HepG2 (cell line): Measurements from ENCODE around the gene HPS4. TPM values are rescaled to one million over a fixed set of nuclear protein-coding genes. Genes with fewer than 3 reads are reported as not detected.
A peak's percentile ranks its signal among the peaks of the same experiment; 100 is the strongest.

Experiments
- ARHGAP35 ChIP-seq: sonication (generic); formaldehyde crosslinking; IDR thresholded peaks from 2 replicates; pipeline ENCODE4 v1.9.0; 2022; ENCODE audit warnings: mild to moderate bottlenecking, inconsistent platforms, moderate library complexity, missing genetic modification reagents, borderline replicate concordance
- HOXA3 ChIP-seq: sonication (generic); formaldehyde crosslinking; IDR thresholded peaks from 2 replicates; pipeline ENCODE4 v1.5.0; 2020; ENCODE audit warnings: missing genetic modification reagents
- KAT2B ChIP-seq: fragments of 150-350 bp; IDR thresholded peaks from 2 replicates; pipeline ENCODE4 v1.6.1; 2014; ENCODE audit warnings: low read depth, low read length, borderline replicate concordance
- NFKB2 ChIP-seq: sonication (generic); formaldehyde crosslinking; IDR thresholded peaks from 2 replicates; pipeline ENCODE4 v1.4.0; 2020; ENCODE audit warnings: missing genetic modification reagents, borderline replicate concordance
- NR2F6 ChIP-seq, 2 experiments: IDR thresholded peaks; 2 replicates each; pipeline ENCODE4 v1.6.1; 2016; ENCODE audit warnings: antibody characterized with exemption in 1 of 2, mild to moderate bottlenecking in 1 of 2
- SAP130 ChIP-seq: IDR thresholded peaks from 2 replicates; pipeline ENCODE4 v1.6.1; 2016; ENCODE audit warnings: low read depth
- SMC3 ChIP-seq: IDR thresholded peaks from 2 replicates; pipeline ENCODE4 v1.6.1; 2011; ENCODE audit warnings: low read length, improper control_type of control experiment
- TAF1 ChIP-seq: sonication (generic); formaldehyde crosslinking; IDR thresholded peaks from 2 replicates; pipeline ENCODE4 v1.4.0; 2020; ENCODE audit warnings: missing genetic modification reagents
- polyA plus RNA-seq, 8 experiments: library from polyadenylated mRNA; depleted of rRNA in 3 of 8; stranded (reverse) in 7 of 8; unstranded in 1 of 8; fragments of >200 nt; fragmentation: Illumina TruSeq in 4 of 8; extraction: Trizol in 4 of 8; gene quantifications; 2 replicates each; pipeline versions ENCODE4 v1.2.1 to v1.2.3, GENCODE V29; 2011 to 2016; ENCODE audit warnings: low read depth in 4 of 8, missing spikeins in 1 of 8, mixed read lengths in 1 of 8; ENCODE audit not compliant: insufficient read depth in 1 of 8
- total RNA-seq, 5 experiments: library from RNA; depleted of rRNA; stranded (reverse); fragments of >200 nt; fragmentation: Illumina TruSeq; extraction: Trizol; gene quantifications; 2 replicates each; pipeline ENCODE4 v1.2.3, GENCODE V29; 2016; ENCODE audit warnings: low read depth in 1 of 5
- TF ChIP-seq, protein P1 (sequence below), 2 experiments: sonication (generic) in 1 of 2; formaldehyde crosslinking in 1 of 2; IDR thresholded peaks; 2 replicates each; pipeline versions ENCODE4 v1.5.1 to v1.6.1; 2011 to 2020; ENCODE audit warnings: borderline replicate concordance in 1 of 2, low read depth in 1 of 2, low read length in 1 of 2, mild to moderate bottlenecking in 1 of 2, missing genetic modification reagents in 1 of 2, moderate library complexity in 1 of 2
- TF ChIP-seq, protein P2 (sequence below): IDR thresholded peaks from 2 replicates; pipeline ENCODE4 v1.4.0; 2020; ENCODE audit warnings: mild to moderate bottlenecking, missing genetic modification reagents
- TF ChIP-seq, protein P3 (sequence below): sonication (generic); formaldehyde crosslinking; IDR thresholded peaks from 2 replicates; pipeline ENCODE4 v1.4.0; 2020; ENCODE audit warnings: missing genetic modification reagents, borderline replicate concordance
- TF ChIP-seq, protein P4 (sequence below): IDR thresholded peaks from 2 replicates; pipeline ENCODE4 v1.6.1; 2016; ENCODE audit warnings: mild to moderate bottlenecking

The HPS4 gene
- total and polyA plus RNA-seq, 2 of the 13 experiments (the other 11 are each of a cell fraction or from before 2014, with no cell fraction given) = 27.4 to 34.0 TPM

DNA sequence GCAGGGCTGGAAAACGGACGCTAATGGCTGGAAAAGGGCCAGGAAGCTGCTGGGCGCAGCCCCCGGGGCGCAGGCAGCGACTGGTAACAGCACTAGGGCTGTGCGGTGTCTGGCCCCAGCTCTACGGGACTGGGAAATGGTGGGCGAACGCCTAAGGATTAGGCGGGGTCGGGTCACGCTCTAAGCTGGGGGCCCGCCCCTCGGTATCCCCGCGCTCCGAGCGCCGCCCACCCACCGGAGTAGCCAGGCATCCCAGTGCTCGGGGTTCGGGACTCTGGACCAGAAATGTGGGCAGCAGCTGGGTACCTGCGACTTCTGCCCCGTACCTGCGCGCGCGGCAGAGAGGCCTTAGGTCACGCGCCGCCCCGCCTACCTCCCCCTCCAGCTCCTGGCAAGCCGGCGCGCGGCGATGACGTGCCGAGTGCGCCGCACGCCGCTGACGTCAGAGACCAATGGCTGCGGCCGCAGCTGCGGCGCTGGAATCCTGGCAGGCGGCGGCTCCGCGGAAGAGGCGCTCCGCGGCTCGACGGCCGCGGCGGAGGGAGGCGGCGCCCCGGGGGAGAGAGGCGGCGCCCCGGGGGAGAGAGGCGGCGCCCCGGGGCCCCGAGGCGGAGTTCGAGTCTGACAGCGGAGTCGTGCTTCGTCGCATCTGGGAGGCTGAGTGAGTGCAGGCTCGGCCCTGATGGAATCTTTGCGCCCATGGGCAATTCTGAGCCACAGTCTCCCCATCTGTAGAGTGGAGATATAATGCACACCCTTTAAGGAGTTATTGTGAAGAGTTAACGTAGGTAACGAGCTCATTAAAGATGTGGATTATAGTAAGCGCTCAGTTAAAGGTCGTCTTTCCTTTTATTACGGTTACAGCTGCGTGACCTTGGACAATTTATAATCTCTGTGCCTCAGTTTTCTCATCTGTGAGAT, at the start of gene HPS4, which contains the start of gene SRRD (continued):
- TF ChIP-seq, protein P1, sequence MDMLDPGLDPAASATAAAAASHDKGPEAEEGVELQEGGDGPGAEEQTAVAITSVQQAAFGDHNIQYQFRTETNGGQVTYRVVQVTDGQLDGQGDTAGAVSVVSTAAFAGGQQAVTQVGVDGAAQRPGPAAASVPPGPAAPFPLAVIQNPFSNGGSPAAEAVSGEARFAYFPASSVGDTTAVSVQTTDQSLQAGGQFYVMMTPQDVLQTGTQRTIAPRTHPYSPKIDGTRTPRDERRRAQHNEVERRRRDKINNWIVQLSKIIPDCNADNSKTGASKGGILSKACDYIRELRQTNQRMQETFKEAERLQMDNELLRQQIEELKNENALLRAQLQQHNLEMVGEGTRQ (IDR thresholded peaks at IDR 0.05; ENCODE audit: low read depth, low read length) = peak; percentile 61; the same call in 1 of the 2 replicates
- TF ChIP-seq, protein P1 (CRISPR knock-in tag; IDR thresholded peaks at IDR 0.05; ENCODE audit: borderline replicate concordance) = peak; percentile 75
- TF ChIP-seq TAF1 (CRISPR knock-in tag) (peak; percentile 91), NFKB2 (CRISPR knock-in tag) (peak; percentile 86), HOXA3 (CRISPR knock-in tag) (peak; percentile 99), KAT2B (no peak), ARHGAP35 (CRISPR knock-in tag) (peak; percentile 72), NR2F6 (IDR thresholded peaks at IDR 0.05) (0 out of 2 replicates have a peak, but pooled peaks have one; percentile 41), NR2F6 (CRISPR knock-in tag; IDR thresholded peaks at IDR 0.05) (peak; percentile 90), SAP130 (CRISPR knock-in tag) (peak; percentile 95), SMC3 (no peak)
- TF ChIP-seq, protein P2, sequence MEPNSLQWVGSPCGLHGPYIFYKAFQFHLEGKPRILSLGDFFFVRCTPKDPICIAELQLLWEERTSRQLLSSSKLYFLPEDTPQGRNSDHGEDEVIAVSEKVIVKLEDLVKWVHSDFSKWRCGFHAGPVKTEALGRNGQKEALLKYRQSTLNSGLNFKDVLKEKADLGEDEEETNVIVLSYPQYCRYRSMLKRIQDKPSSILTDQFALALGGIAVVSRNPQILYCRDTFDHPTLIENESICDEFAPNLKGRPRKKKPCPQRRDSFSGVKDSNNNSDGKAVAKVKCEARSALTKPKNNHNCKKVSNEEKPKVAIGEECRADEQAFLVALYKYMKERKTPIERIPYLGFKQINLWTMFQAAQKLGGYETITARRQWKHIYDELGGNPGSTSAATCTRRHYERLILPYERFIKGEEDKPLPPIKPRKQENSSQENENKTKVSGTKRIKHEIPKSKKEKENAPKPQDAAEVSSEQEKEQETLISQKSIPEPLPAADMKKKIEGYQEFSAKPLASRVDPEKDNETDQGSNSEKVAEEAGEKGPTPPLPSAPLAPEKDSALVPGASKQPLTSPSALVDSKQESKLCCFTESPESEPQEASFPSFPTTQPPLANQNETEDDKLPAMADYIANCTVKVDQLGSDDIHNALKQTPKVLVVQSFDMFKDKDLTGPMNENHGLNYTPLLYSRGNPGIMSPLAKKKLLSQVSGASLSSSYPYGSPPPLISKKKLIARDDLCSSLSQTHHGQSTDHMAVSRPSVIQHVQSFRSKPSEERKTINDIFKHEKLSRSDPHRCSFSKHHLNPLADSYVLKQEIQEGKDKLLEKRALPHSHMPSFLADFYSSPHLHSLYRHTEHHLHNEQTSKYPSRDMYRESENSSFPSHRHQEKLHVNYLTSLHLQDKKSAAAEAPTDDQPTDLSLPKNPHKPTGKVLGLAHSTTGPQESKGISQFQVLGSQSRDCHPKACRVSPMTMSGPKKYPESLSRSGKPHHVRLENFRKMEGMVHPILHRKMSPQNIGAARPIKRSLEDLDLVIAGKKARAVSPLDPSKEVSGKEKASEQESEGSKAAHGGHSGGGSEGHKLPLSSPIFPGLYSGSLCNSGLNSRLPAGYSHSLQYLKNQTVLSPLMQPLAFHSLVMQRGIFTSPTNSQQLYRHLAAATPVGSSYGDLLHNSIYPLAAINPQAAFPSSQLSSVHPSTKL (CRISPR knock-in tag) = peak; percentile 60
- TF ChIP-seq, protein P3, sequence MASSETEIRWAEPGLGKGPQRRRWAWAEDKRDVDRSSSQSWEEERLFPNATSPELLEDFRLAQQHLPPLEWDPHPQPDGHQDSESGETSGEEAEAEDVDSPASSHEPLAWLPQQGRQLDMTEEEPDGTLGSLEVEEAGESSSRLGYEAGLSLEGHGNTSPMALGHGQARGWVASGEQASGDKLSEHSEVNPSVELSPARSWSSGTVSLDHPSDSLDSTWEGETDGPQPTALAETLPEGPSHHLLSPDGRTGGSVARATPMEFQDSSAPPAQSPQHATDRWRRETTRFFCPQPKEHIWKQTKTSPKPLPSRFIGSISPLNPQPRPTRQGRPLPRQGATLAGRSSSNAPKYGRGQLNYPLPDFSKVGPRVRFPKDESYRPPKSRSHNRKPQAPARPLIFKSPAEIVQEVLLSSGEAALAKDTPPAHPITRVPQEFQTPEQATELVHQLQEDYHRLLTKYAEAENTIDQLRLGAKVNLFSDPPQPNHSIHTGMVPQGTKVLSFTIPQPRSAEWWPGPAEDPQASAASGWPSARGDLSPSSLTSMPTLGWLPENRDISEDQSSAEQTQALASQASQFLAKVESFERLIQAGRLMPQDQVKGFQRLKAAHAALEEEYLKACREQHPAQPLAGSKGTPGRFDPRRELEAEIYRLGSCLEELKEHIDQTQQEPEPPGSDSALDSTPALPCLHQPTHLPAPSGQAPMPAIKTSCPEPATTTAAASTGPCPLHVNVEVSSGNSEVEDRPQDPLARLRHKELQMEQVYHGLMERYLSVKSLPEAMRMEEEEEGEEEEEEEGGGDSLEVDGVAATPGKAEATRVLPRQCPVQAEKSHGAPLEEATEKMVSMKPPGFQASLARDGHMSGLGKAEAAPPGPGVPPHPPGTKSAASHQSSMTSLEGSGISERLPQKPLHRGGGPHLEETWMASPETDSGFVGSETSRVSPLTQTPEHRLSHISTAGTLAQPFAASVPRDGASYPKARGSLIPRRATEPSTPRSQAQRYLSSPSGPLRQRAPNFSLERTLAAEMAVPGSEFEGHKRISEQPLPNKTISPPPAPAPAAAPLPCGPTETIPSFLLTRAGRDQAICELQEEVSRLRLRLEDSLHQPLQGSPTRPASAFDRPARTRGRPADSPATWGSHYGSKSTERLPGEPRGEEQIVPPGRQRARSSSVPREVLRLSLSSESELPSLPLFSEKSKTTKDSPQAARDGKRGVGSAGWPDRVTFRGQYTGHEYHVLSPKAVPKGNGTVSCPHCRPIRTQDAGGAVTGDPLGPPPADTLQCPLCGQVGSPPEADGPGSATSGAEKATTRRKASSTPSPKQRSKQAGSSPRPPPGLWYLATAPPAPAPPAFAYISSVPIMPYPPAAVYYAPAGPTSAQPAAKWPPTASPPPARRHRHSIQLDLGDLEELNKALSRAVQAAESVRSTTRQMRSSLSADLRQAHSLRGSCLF (CRISPR knock-in tag) = no peak
- TF ChIP-seq, protein P4, sequence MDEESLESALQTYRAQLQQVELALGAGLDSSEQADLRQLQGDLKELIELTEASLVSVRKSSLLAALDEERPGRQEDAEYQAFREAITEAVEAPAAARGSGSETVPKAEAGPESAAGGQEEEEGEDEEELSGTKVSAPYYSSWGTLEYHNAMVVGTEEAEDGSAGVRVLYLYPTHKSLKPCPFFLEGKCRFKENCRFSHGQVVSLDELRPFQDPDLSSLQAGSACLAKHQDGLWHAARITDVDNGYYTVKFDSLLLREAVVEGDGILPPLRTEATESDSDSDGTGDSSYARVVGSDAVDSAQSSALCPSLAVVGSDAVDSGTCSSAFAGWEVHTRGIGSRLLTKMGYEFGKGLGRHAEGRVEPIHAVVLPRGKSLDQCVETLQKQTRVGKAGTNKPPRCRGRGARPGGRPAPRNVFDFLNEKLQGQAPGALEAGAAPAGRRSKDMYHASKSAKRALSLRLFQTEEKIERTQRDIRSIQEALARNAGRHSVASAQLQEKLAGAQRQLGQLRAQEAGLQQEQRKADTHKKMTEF (CRISPR knock-in tag) = peak; percentile 89; the same call in 1 of the 2 replicates
